Measurements from ENCODE around the gene OR2A7. TPM values are rescaled to one million over a fixed set of nuclear protein-coding genes. Genes with fewer than 3 reads are reported as not detected.
"Not testable (repeated sequence)": the region's sequence is repeated elsewhere in the genome, so short reads cannot be mapped to it uniquely, and the experiment has no call there.

The OR2A7 gene
- total RNA-seq, 8 experiments from 2014 or later: 0.11 to 2.3 (median 0.38) TPM; not detected in 2

- ATAC-seq (replicated peaks in 6 of 8); in situ Hi-C loops (cut with MboI; ENCODE audit: low pct_unique_long_range_greater_than_20kb in 2 of 9, low sequenced_read_pairs in 9 of 9, unreplicated experiment in 9 of 9): not testable (repeated sequence)
Measured at GRCh38 chr7:144282490-144282889, 17.9 kb upstream of the OR2A7 start.

GRCh38 chr7:144281981-144282380, 17.4 kb upstream of the OR2A7 start:
- in situ Hi-C loops (cut with MboI; ENCODE audit: low pct_unique_long_range_greater_than_20kb in 2 of 9, low sequenced_read_pairs in 9 of 9, unreplicated experiment in 9 of 9); ATAC-seq (replicated peaks in 6 of 8): not testable (repeated sequence)

More at GRCh38 chr7:144282490-144282889, 17.9 kb upstream of the OR2A7 start:
- not testable (repeated sequence) for H3K4me1 ChIP-seq (replicated peaks in 1 of 2); H3K4me3 ChIP-seq; H3K27ac ChIP-seq
- no CpG with 5 or more reads among the region's 4 CpGs for WGBS, 10 experiments

GRCh38 chr7:144280010-144280409, 15.4 kb upstream of the OR2A7 start:
- H3K4me3 ChIP-seq; H3K27ac ChIP-seq; in situ Hi-C loops (cut with MboI; ENCODE audit: low pct_unique_long_range_greater_than_20kb in 2 of 9, low sequenced_read_pairs in 9 of 9, unreplicated experiment in 9 of 9); H3K4me1 ChIP-seq (replicated peaks in 1 of 2): not testable (repeated sequence)
- WGBS, 10 experiments: no CpG with 5 or more reads among the region's 6 CpGs
- peak in 2 of 8 experiments; percentile 73 to 83 for ATAC-seq (replicated peaks in 6 of 8)

More at GRCh38 chr7:144281981-144282380, 17.4 kb upstream of the OR2A7 start:
- H3K4me3 ChIP-seq; H3K27ac ChIP-seq; H3K4me1 ChIP-seq (replicated peaks in 1 of 2): not testable (repeated sequence)
- WGBS, 10 experiments: no CpG with 5 or more reads among the region's 8 CpGs

- ATAC-seq (replicated peaks in 6 of 8): peak in 2 of 8 experiments; percentile 77 to 95
- H3K4me3 ChIP-seq; H3K4me1 ChIP-seq (replicated peaks in 1 of 2); H3K27ac ChIP-seq; in situ Hi-C loops (cut with MboI; ENCODE audit: low pct_unique_long_range_greater_than_20kb in 2 of 9, low sequenced_read_pairs in 9 of 9, unreplicated experiment in 9 of 9): not testable (repeated sequence)
- WGBS, 10 experiments: no CpG with 5 or more reads among the region's 6 CpGs
Measured at GRCh38 chr7:144275281-144275680, 10.7 kb upstream of the OR2A7 start.

- H3K4me3 ChIP-seq; in situ Hi-C loops (cut with MboI; ENCODE audit: low pct_unique_long_range_greater_than_20kb in 2 of 9, low sequenced_read_pairs in 9 of 9, unreplicated experiment in 9 of 9); H3K27ac ChIP-seq; H3K4me1 ChIP-seq (replicated peaks in 1 of 2); ATAC-seq (replicated peaks in 6 of 8): not testable (repeated sequence)
- WGBS, 10 experiments: no CpG with 5 or more reads among the region's 19 CpGs
Measured at GRCh38 chr7:144269188-144269587, 4.6 kb upstream of the OR2A7 start, which contains the start of gene CTAGE8. Gene CTAGE8, minus strand, starts transcription at chr7:144269288. Its CDS starts 38 bp downstream, at chr7:144269250.

GRCh38 chr7:144262128-144262527, 2.5 kb downstream of the OR2A7 start:
- in situ Hi-C loops (cut with MboI; ENCODE audit: low pct_unique_long_range_greater_than_20kb in 2 of 9, low sequenced_read_pairs in 9 of 9, unreplicated experiment in 9 of 9); H3K27ac ChIP-seq: not testable (repeated sequence)
- no CpG with 5 or more reads among the region's 2 CpGs for WGBS, 10 experiments

GRCh38 chr7:144259067-144259466, 5.5 kb downstream of the OR2A7 start:
- in situ Hi-C loops (cut with MboI; ENCODE audit: low pct_unique_long_range_greater_than_20kb in 2 of 9, low sequenced_read_pairs in 9 of 9, unreplicated experiment in 9 of 9); H3K4me1 ChIP-seq (replicated peaks in 1 of 2); H3K4me3 ChIP-seq; ATAC-seq (replicated peaks in 6 of 8); H3K27ac ChIP-seq: not testable (repeated sequence)
- no CpG with 5 or more reads among the region's 14 CpGs for WGBS, 10 experiments

More at GRCh38 chr7:144262128-144262527, 2.5 kb downstream of the OR2A7 start:
- not testable (repeated sequence) for H3K4me1 ChIP-seq (replicated peaks in 1 of 2); H3K4me3 ChIP-seq
- peak in 2 of 8 experiments; percentile 68 to 80 for ATAC-seq (replicated peaks in 6 of 8)

- Histone ChIP-seq H3K4me1 (replicated peaks in 1 of 2) (no peaks in the 10 kb centered on the region), H3K27ac (no peak overlapping the region), H3K4me3 (no peak overlapping the region)
- in situ Hi-C loops (cut with MboI; ENCODE audit: low pct_unique_long_range_greater_than_20kb in 2 of 9, low sequenced_read_pairs in 9 of 9, unreplicated experiment in 9 of 9): no loop called here
- peak in 2 of 8 experiments; percentile 52 to 88 for ATAC-seq (replicated peaks in 6 of 8)
- WGBS, 10 experiments: 38 to 85% (median 65%) methylated on average over 1 to 3 of the region's 3 CpGs; no CpG with 5 or more reads in 4 of the 10 experiments
Measured at GRCh38 chr7:144256112-144256511, 8.5 kb downstream of the OR2A7 start.

- H3K4me3 ChIP-seq: no peak overlapping the region
- H3K27ac ChIP-seq: no peak overlapping the region
- ATAC-seq (replicated peaks in 6 of 8): no peak
- no peaks in the 10 kb centered on the region for H3K4me1 ChIP-seq (replicated peaks in 1 of 2)
- WGBS, 10 experiments: 67 to 100% (median 83%) methylated on average over 1 to 5 of the region's 5 CpGs
- in situ Hi-C loops (cut with MboI; ENCODE audit: low pct_unique_long_range_greater_than_20kb in 2 of 9, low sequenced_read_pairs in 9 of 9, unreplicated experiment in 9 of 9): no loop called here
Measured at GRCh38 chr7:144255471-144255897, 9.1 kb downstream of the OR2A7 start.

GRCh38 chr7:144252307-144252706, 12.3 kb downstream of the OR2A7 start:
- H3K4me3 ChIP-seq; H3K27ac ChIP-seq; H3K4me1 ChIP-seq (replicated peaks in 1 of 2); in situ Hi-C loops (cut with MboI; ENCODE audit: low pct_unique_long_range_greater_than_20kb in 2 of 9, low sequenced_read_pairs in 9 of 9, unreplicated experiment in 9 of 9); ATAC-seq (replicated peaks in 6 of 8): not testable (repeated sequence)
- WGBS, 10 experiments: no CpG with 5 or more reads among the region's 4 CpGs

GRCh38 chr7:144247674-144248330, 16.8 kb downstream of the OR2A7 start:
- peak in 3 of 8 experiments; percentile 30 to 92 (median 67) for ATAC-seq (replicated peaks in 6 of 8)
- H3K27ac ChIP-seq; in situ Hi-C loops (cut with MboI; ENCODE audit: low pct_unique_long_range_greater_than_20kb in 2 of 9, low sequenced_read_pairs in 9 of 9, unreplicated experiment in 9 of 9); H3K4me3 ChIP-seq; H3K4me1 ChIP-seq (replicated peaks in 1 of 2): not testable (repeated sequence)
- no CpG with 5 or more reads among the region's 1 CpG for WGBS, 10 experiments

- no CpG with 5 or more reads among the region's 5 CpGs for WGBS, 10 experiments
- H3K4me1 ChIP-seq (replicated peaks in 1 of 2); ATAC-seq (replicated peaks in 6 of 8); H3K4me3 ChIP-seq; H3K27ac ChIP-seq; in situ Hi-C loops (cut with MboI; ENCODE audit: low pct_unique_long_range_greater_than_20kb in 2 of 9, low sequenced_read_pairs in 9 of 9, unreplicated experiment in 9 of 9): not testable (repeated sequence)
Measured at GRCh38 chr7:144246967-144247366, 17.6 kb downstream of the OR2A7 start.

GRCh38 chr7:144245372-144245771, 19.2 kb downstream of the OR2A7 start:
- H3K27ac ChIP-seq; ATAC-seq (replicated peaks in 6 of 8); in situ Hi-C loops (cut with MboI; ENCODE audit: low pct_unique_long_range_greater_than_20kb in 2 of 9, low sequenced_read_pairs in 9 of 9, unreplicated experiment in 9 of 9); H3K4me3 ChIP-seq; H3K4me1 ChIP-seq (replicated peaks in 1 of 2): not testable (repeated sequence)
- no CpG with 5 or more reads among the region's 2 CpGs for WGBS, 10 experiments

GRCh38 chr7:144239365-144239764, 25.2 kb downstream of the OR2A7 start, which contains the start of gene OR2A42:
Gene OR2A42, minus strand, starts transcription at chr7:144239605. Its CDS starts 6,762 bp downstream, at chr7:144232843.
- in situ Hi-C loops (cut with MboI; ENCODE audit: low pct_unique_long_range_greater_than_20kb in 2 of 9, low sequenced_read_pairs in 9 of 9, unreplicated experiment in 9 of 9); H3K27ac ChIP-seq; H3K4me1 ChIP-seq (replicated peaks in 1 of 2); ATAC-seq (replicated peaks in 6 of 8); H3K4me3 ChIP-seq: not testable (repeated sequence)
- no CpG with 5 or more reads among the region's 2 CpGs for WGBS, 10 experiments
